ENCODE results near the gene CCDC87.

The CCDC87 gene

DNA sequence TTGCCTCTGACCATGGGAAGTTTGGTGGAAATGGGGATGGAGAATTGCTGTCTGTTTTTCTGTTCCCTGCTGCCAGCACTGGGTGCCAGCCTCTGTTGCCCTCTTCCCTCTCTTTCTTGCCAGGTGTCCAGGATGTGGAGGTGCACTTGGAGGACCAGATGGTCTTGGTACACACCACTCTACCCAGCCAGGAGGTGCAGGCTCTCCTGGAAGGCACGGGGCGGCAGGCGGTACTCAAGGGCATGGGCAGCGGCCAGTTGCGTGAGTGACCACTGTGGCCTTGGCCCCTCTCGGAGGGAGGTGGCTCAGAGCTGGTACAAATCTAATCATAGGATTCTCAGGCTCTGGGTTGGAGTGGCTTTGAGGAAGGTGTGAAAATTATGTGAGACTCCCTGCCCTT is 6.1 kb upstream of the CCDC87 start:
- TF ChIP-seq, protein P1, sequence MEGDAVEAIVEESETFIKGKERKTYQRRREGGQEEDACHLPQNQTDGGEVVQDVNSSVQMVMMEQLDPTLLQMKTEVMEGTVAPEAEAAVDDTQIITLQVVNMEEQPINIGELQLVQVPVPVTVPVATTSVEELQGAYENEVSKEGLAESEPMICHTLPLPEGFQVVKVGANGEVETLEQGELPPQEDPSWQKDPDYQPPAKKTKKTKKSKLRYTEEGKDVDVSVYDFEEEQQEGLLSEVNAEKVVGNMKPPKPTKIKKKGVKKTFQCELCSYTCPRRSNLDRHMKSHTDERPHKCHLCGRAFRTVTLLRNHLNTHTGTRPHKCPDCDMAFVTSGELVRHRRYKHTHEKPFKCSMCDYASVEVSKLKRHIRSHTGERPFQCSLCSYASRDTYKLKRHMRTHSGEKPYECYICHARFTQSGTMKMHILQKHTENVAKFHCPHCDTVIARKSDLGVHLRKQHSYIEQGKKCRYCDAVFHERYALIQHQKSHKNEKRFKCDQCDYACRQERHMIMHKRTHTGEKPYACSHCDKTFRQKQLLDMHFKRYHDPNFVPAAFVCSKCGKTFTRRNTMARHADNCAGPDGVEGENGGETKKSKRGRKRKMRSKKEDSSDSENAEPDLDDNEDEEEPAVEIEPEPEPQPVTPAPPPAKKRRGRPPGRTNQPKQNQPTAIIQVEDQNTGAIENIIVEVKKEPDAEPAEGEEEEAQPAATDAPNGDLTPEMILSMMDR (conservative IDR thresholded peaks at IDR 0.05; ENCODE audit: low read depth, low read length), result no peak
- Histone ChIP-seq H3K4me1 (ENCODE audit: low read depth, poor library complexity, severe bottlenecking) (no peaks in the 10 kb centered on the region), H3K4me2 (no peak overlapping the region), H3K27ac (no peak overlapping the region), H2AFZ (ENCODE audit: low read depth) (no peak overlapping the region), H4K20me1 (ENCODE audit: insufficient read depth) (no peaks in the 10 kb centered on the region), H3K79me2 (ENCODE audit: insufficient read depth, low read depth) (no peaks in the 10 kb centered on the region; the same call in 1 of the 2 replicates), H3K4me3 (IDR thresholded peaks at IDR 0.05; ENCODE audit: insufficient read depth, low read depth, low read length) (no peak overlapping the region), H3K27me3 (ENCODE audit: insufficient read depth, low read depth) (no peaks in the 10 kb centered on the region), H3K9ac (no peak overlapping the region), H3K36me3 (ENCODE audit: insufficient read depth) (no peaks in the 10 kb centered on the region)

DNA sequence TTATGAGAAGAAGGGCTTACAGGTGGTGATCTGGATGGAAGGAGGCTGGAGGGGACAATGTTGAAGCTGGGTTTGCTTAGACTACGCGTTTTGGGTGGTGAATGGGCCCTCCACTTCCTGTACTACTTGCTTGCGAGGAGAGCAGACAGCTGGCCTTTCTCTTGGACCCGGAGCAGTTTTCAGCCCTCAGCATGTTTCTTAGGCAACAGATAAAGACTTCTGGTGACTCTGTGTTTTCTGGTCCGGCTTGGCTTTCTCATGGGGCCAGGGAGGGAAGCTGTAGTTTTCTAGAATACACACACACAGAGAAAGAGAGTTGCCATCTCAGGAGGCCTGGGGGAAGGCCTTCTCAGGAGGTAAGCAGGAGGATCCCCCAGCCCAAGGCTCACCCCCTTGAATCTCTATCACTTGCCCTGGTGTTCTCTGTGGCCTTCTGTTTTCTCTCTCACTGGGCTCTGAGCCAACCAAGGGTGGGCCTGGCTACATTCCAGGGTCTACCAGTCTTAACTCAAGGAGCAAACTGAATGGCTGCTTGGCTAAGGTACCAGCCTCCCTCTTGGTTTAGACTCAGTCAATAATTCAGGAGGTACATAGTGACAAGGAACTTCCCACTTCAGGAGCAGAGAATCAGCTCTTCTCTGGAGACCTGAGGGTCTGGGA is 2.5 kb upstream of the CCDC87 start:
- peaks cover 5% of the 10 kb centered on the region for H3K4me1 ChIP-seq (ENCODE audit: low read depth, poor library complexity, severe bottlenecking)
- H2AFZ ChIP-seq (ENCODE audit: low read depth), result no peak overlapping the region
- no peak overlapping the region for H3K4me3 ChIP-seq (IDR thresholded peaks at IDR 0.05; ENCODE audit: insufficient read depth, low read depth, low read length)
- H3K27ac ChIP-seq, result no peak overlapping the region
- no peaks in the 10 kb centered on the region; the same call in 1 of the 2 replicates for H3K27me3 ChIP-seq (ENCODE audit: insufficient read depth, low read depth)
- TF ChIP-seq, protein P1 (conservative IDR thresholded peaks at IDR 0.05; ENCODE audit: low read depth, low read length), result no peak
- no peaks in the 10 kb centered on the region for H3K36me3 ChIP-seq (ENCODE audit: insufficient read depth)
- H3K4me2 ChIP-seq, result no peak overlapping the region
- no peak overlapping the region for H3K9ac ChIP-seq
- H4K20me1 ChIP-seq (ENCODE audit: insufficient read depth), result no peaks in the 10 kb centered on the region
- H3K79me2 ChIP-seq (ENCODE audit: insufficient read depth, low read depth), result peaks cover 8% of the 10 kb centered on the region; the same call in 1 of the 2 replicates

DNA sequence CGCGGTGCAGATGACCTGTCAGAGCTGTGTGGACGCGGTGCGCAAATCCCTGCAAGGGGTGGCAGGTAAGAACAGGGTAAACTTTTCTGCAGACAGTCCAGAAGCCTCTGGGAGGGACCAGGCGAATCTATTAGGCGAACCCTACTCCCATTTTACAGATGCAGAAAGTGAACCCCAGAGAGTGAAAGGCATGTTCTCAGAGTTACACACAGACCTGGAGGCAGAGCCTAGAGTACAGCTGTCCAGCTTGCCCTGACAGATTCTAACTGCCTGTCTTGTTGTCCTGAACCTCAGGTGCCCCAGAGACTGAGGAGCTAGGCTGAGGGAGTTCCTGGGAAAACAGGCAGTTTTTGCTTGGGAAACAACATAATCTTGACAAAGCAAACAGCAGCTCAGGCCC is 787 bp upstream of the CCDC87 start:
- H4K20me1 ChIP-seq (ENCODE audit: insufficient read depth), result no peaks in the 10 kb centered on the region
- H2AFZ ChIP-seq (ENCODE audit: low read depth), result peak overlapping the region; percentile 90; the same call in 1 of the 2 replicates
- peak overlapping the region; percentile 59; the same call in 1 of the 2 replicates for H3K9ac ChIP-seq
- H3K27ac ChIP-seq, result no peak overlapping the region
- no peaks in the 10 kb centered on the region for H3K36me3 ChIP-seq (ENCODE audit: insufficient read depth)
- H3K27me3 ChIP-seq (ENCODE audit: insufficient read depth, low read depth), result no peaks in the 10 kb centered on the region; the same call in 1 of the 2 replicates
- TF ChIP-seq, protein P1 (conservative IDR thresholded peaks at IDR 0.05; ENCODE audit: low read depth, low read length), result no peak
- H3K4me3 ChIP-seq (IDR thresholded peaks at IDR 0.05; ENCODE audit: insufficient read depth, low read depth, low read length), result peak overlapping the region; percentile 55
- H3K4me2 ChIP-seq, result peak overlapping the region; percentile 79
- peaks cover 8% of the 10 kb centered on the region; the same call in 1 of the 2 replicates for H3K79me2 ChIP-seq (ENCODE audit: insufficient read depth, low read depth)
- peaks cover 5% of the 10 kb centered on the region for H3K4me1 ChIP-seq (ENCODE audit: low read depth, poor library complexity, severe bottlenecking)

DNA sequence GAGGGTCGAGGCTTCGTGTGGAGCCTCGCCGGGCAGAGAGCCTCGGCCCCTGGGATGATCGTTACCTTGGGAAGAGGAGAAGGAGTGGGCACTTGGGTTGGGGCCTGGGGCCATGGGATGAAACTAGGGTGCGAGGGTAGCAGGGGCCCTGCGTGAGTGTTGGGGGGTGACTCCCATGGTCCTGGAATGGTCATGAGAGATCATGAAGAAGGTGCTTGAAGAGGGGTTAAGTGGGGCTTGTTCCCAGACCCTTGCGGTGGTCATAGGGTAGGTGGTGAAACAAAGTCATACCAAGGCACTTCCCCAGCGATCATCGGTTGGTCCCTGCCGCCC is 406 bp upstream of the CCDC87 start:
- Histone ChIP-seq H4K20me1 (ENCODE audit: insufficient read depth) (no peaks in the 10 kb centered on the region), H3K27ac (0 out of 2 replicates have a peak overlapping the region, but pooled peaks have one; percentile 23), H3K4me2 (peak overlapping the region; percentile 79), H2AFZ (ENCODE audit: low read depth) (peak overlapping the region; percentile 90), H3K4me3 (IDR thresholded peaks at IDR 0.05; ENCODE audit: insufficient read depth, low read depth, low read length) (peak overlapping the region; percentile 55), H3K36me3 (ENCODE audit: insufficient read depth) (no peaks in the 10 kb centered on the region), H3K79me2 (ENCODE audit: insufficient read depth, low read depth) (peaks cover 8% of the 10 kb centered on the region; the same call in 1 of the 2 replicates), H3K4me1 (ENCODE audit: low read depth, poor library complexity, severe bottlenecking) (peaks cover 5% of the 10 kb centered on the region), H3K9ac (peak overlapping the region; percentile 59; the same call in 1 of the 2 replicates), H3K27me3 (ENCODE audit: insufficient read depth, low read depth) (no peaks in the 10 kb centered on the region; the same call in 1 of the 2 replicates)
- TF ChIP-seq, protein P1 (conservative IDR thresholded peaks at IDR 0.05; ENCODE audit: low read depth, low read length), result no peak
